CD4-positive, alpha-beta T cell treated with Interleukin-2 at 100 ng/mL for 4 hours (primary cell): Measurements from ENCODE around the gene LGR4.

ENCODE experiments used
- DNase-seq: peaks from one replicate; pipeline ENCODE4 v3.0.0-alpha.2; 2020; ENCODE audit warnings: low spot score

LGR4 gene

GRCh38 chr11:27401833-27402316 is 70.7 kb downstream of the LGR4 start:
- DNase-seq: no peak

- no peak for DNase-seq
Measured at GRCh38 chr11:27401280-27401832, 71.2 kb downstream of the LGR4 start.

- DNase-seq: no peak
Measured at GRCh38 chr11:27398400-27398770, 74.2 kb downstream of the LGR4 start.

- no peak for DNase-seq
Measured at GRCh38 chr11:27397624-27398399, 74.8 kb downstream of the LGR4 start.

- no peak for DNase-seq
Measured at GRCh38 chr11:27396259-27396839, 76.2 kb downstream of the LGR4 start.

- DNase-seq: no peak
Measured at GRCh38 chr11:27395556-27396258, 76.9 kb downstream of the LGR4 start.

- no peak for DNase-seq
Measured at GRCh38 chr11:27394781-27395228, 77.8 kb downstream of the LGR4 start.

- no peak for DNase-seq
Measured at GRCh38 chr11:27392278-27393114, 80.1 kb downstream of the LGR4 start.

GRCh38 chr11:27391331-27392015 is 81.1 kb downstream of the LGR4 start:
- DNase-seq: no peak

- DNase-seq: no peak
Measured at GRCh38 chr11:27390318-27391295, 82.0 kb downstream of the LGR4 start.

- DNase-seq: no peak
Measured at GRCh38 chr11:27388869-27389268, 83.7 kb downstream of the LGR4 start.

GRCh38 chr11:27388001-27388400 is 84.6 kb downstream of the LGR4 start:
- DNase-seq: no peak

GRCh38 chr11:27387362-27387761 is 85.2 kb downstream of the LGR4 start:
- DNase-seq: no peak

GRCh38 chr11:27386181-27386845 is 86.3 kb downstream of the LGR4 start:
- no peak for DNase-seq

GRCh38 chr11:27385245-27385644 is 87.3 kb downstream of the LGR4 start:
- no peak for DNase-seq

- DNase-seq: no peak
Measured at GRCh38 chr11:27384227-27384626, 88.4 kb downstream of the LGR4 start.

GRCh38 chr11:27383645-27384044 is 88.9 kb downstream of the LGR4 start:
- no peak for DNase-seq

- DNase-seq: no peak
Measured at GRCh38 chr11:27381238-27381666, 91.3 kb downstream of the LGR4 start.

GRCh38 chr11:27380771-27381170 is 91.8 kb downstream of the LGR4 start:
- no peak for DNase-seq
